Activated CD4-positive, alpha-beta T cell treated with anti-CD3 and anti-CD28 coated beads, Interleukin-2, amount 50 U/mL, for 4 hours (primary cell): ENCODE results near the gene ABL1.

ENCODE experiments used
- DNase-seq, 2 experiments: peaks; one replicate each; pipeline ENCODE4 v3.0.0-alpha.2; 2020

The ABL1 gene

GRCh38 chr9:130893341-130894101 is 58.5 kb downstream of the ABL1 start:
- no peak for DNase-seq

GRCh38 chr9:130894546-130894945 is 59.5 kb downstream of the ABL1 start:
- no peak for DNase-seq

DNA sequence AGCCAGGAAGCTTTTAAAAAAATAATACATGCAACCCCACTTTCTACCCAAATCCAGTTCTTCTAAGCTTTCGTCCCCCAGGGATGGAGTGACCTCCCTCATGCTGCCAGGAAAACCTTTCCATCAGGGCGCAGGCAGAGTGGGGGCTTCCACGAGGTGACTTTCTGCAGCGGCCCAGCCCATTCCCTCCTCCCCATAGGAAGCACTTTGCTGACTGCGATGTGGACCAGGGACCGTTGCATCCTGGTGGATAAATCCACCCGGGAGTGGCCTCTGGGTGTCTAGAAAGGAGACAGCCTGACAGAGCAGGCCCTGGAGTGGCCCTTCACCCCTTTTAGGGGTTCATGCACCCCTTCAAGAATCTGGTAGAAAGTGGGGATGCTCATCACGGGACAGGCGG is 60.0 kb downstream of the ABL1 start:
- DNase-seq: no peak

DNA sequence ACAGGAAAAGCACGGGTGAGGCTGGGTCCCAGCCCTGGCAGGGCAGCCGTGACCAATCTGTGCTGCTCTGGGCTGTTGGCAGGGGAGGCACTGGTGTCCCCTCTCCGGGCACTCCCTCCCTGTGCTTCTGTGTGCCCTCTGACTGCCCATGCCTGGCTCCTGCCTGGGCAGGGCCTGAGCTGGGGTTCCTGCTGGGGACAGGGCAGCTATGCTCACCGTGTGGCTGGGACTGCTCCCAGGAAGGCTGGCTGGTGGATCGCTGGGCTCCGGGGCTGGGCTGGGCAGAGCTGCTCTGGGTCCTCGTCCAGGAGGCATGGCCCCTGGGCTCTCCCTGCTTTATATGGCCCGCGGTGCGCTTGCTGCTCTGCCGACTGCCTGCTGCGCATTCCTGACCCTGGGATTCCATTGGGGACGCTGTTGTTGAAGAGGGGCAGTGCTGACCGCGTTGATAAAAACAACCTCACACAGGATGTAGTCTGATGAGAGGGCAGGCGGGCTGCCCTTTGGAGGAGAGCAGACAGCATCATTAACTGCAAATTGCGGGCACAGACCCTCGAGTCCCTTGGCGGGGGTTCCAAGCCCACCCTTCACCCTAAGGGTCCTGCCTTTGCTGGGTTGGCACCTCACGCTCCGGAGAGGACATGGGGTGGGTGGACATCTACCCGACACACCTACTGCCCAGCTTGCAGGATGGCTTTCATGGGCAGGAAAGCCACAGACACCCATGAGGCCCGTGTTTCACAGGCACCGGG is 60.6 kb downstream of the ABL1 start:
- DNase-seq: no peak

DNA sequence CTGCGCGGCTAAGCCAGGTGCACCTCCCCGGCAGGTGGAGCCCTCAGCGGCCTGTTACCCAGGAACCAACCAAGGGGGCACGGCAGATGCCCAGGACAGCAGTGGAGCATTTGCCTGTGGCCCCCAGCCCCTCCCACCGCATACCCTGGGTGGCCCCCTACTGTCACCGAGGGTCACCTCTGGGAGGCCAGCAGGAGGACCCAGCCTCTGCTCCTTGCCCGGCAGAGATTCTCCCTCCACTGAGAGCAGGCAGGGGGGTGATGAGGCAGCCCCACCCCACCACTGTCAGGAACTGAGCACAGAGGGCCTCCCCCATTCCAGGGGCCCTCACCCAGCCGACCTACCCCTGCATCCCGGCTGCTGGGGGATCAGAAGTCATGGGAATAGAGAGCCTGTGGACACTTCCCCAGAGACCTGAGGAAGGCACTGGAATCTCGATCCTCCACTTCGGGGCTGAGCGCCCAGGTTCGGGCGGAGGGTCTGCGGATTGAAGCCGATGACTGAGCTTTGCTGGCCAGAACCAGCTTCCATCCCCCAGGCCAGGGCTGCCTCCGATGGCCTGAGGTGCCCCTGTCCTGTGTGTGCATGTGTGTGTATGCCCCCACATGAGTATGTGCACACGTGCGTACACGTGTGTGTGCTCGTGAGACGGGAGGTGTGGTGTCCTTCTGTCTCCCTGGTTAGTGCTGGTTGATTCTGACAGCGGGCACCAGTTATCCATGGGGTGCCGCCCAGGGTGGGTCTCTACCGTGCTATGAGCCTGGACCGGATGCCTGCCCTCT is 61.4 kb downstream of the ABL1 start, which contains the start of gene QRFP:
Gene QRFP, minus strand, starts transcription at position 580 of the 782 bp plus-strand sequence. CDS start 2,974 bp downstream, outside the sequence.
- DNase-seq: no peak

DNA sequence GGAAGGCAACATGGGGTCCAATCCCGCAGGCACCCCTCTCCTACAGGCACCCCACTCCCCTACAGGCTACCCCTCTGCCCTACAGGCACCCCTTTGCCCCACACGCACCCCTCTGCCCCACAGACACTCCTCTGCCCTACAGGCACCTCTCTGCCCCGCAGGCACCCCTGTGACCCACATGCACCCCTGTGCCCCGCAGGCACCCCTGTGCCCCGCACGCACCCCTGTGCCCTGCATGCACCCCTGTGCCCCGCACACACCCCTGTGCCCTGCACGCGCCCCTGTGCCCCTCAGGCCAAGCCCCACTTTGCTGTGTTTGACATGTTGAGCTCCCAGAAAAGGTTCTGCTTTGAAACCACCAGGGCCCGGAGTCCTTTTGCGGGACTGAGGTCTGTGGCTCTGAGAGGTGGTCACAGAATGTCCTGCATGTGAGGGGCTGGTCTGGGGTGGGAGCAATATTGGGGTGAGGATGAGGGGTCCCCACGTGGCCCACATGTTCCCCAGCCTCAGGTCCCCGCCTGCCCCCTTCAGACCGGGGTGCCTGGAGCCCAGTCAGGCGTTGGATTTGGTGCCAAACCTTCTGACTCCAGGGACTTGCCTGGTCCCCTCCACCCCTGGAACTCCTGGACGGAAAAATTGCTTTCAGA is 62.2 kb downstream of the ABL1 start:
- DNase-seq: no peak

GRCh38 chr9:130897848-130898551 is 62.9 kb downstream of the ABL1 start:
- no peak for DNase-seq

- DNase-seq: no peak
These were observed 63.4 kb downstream of the ABL1 start for GRCh38 chr9:130898552-130898852.

GRCh38 chr9:130899051-130899748 is 64.1 kb downstream of the ABL1 start:
- DNase-seq: no peak

GRCh38 chr9:130900701-130901497 is 65.8 kb downstream of the ABL1 start:
- DNase-seq: no peak

DNA sequence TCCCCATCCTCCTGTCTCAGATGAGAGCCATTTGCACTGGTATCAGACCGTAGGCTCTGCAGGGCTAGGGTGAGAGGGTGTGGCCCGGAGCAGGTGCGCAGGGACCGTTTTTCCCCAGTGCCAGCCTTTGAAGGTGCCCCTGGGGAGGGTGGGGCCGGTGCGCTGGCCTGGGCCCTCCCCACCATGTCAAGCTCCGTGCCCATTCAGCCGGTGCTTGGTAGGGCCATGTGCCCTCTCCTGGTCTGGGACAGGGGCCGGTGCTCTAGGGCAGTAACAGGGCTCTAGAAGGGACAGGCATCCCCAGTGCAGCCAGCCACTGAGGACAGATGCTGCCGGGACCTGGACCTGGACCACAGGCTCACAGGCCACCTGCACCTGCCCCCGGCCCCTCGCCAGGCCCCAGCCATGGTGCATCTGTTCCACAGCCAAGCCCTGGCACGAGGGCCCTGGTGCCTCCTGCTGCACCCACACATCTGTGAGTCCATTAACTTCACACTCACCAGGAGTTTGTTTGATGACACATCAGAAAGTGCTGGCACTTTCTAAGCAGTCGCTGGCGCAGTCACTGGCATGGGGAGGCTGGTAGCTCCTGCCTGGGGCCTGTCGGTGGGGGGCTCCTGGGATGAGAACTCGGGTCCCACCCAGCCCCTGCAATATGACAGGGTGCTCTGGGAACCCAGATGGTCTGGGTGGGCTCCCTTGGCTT is 66.6 kb downstream of the ABL1 start:
- DNase-seq: no peak

GRCh38 chr9:130902204-130903185 is 67.4 kb downstream of the ABL1 start:
- DNase-seq: no peak

- no peak for DNase-seq
These were observed 68.4 kb downstream of the ABL1 start for GRCh38 chr9:130903194-130904069.

DNA sequence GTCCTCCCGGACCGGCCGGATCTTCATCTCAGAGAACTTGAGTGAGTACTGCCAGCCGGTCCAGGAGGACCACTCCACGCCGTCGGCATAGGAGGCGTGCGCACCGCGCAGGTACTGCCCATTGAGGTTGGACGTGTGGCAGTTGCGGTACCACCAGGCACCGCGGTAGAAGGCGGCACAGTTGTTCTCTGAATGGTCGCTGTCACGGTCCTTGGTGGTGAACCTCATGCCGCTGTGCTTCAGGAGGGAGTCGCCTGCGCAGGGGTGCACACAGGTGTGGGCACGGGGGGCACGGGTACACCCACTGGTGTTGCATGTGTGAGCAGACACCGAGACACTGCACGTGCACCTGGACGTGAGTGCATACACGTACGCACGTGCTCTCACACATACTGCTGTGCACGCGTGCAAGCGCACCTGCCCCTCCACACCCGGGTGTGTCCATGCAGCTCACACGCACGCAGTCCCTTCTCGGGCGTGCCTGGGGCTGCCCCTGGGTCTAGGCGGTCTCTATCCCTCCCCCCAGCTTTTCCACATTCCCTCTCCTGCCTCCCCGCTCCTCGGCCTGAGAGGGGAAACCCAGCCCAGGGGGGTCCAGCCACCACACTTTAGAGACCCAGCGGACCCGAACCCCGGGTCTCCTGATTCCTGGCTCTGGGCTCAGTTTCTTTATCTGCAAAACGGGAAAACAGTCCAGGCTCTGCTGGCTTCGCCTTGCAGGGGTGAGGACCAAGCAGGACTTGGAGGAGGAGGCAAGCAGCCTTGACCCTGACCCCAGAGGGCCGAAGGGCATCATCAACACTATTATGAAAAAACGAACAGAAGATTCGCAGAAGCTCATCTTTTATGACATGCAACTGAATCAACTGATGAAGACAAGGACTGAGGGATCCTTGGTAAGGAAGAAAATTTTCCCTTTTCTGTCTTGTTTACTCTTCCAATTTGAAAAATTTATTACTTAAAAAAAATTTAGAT is 69.3 kb downstream of the ABL1 start:
- no peak for DNase-seq

DNA sequence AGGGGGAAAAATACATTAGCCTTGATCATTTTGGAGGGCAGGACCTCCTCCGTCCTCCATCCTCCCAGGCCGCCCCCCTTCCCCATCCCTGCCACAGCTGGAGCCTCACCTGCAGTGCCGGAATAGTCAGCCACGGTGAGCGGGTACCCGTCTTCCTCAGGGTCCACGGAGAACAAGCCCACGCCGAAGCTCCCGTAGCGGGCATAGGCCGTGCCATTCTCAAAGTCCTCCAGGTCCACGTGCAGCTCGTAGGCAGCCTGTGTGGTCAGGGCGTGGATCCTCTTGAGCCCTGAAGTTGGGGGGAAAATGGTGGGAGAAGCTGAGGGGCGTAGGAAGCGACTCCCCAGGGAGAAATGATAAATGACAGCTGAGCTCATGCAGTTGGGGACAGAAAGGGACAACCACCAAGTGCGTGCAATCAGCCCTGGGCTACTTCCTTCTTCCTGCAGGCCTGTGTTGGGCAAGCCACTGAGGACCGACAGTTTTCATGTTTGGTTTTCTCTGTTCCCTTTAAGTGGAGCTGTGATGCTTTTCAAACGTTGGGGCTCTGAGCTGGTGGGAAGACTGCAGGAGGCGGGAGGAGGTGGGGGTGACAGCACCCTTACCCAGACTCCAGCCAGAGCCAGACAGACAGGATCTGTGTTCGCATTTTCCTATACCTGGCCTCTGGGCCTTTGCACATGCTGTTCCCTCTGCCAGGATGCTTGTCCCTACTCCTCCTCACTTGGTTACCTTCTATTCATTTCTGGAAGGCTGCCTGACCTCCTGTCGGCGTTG is 70.3 kb downstream of the ABL1 start:
- DNase-seq: no peak
